Measurements from ENCODE around the gene RAD51B.
"Not testable (repeated sequence)": the region's sequence is repeated elsewhere in the genome, so short reads cannot be mapped to it uniquely, and the experiment has no call there.

The RAD51B gene

DNA sequence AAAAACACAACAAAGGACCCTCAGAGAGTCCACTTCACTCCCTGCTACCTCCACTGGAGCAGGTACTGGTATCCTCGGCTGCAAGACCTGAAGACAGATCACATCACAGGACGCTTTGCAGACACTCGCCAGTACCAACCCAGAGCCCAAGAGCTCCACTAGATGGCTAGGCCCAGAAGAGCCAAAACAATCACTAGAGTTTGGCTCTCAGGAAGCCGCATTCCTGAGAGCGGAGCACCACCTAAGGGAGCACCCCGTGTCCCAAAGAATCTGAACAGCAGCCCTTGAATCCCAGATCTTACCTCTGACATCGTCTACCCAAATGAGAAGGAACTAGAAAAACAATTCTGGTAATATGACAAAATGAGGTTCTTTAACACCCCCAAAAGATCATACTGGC lies 399.8 kb downstream of the RAD51B start:
- no peak for DNase-seq

DNA sequence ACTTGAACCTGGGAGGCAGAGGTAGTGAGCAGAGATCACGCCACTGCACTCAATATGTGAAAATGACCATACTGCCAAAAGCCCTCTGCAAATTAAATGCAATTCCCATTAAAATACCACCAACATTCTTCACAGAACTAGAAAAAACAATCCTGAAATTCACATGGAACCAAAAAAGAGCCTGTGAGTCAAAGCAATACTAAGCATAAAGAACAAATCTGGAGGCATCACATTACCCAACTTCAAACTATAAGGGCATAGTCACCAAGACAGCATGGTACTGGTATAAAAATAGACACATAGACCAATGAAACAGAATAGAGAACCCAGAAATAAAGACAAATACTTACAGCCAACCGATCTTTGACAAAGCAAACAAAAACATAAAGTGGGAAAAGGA lies 401.5 kb downstream of the RAD51B start:
- not testable (repeated sequence) for DNase-seq

DNA sequence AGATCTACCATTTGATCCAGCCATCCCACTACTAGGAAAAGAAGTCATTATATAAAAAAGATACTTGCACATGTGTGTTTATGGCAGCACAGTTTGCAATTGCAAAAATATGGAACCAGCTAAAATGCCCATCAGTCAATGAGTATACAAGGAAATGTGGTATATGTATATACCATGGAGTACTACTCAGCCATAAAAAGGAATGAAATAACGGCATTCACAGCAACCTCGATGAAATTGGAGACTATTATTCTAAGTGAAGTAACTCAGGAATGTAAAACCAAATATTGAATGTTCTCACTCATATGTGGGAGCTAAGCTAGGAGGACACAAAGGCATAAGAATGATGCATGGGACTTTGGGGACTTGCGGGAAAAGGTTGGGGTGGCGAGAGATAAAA lies 402.6 kb downstream of the RAD51B start:
- DNase-seq = no peak

DNA sequence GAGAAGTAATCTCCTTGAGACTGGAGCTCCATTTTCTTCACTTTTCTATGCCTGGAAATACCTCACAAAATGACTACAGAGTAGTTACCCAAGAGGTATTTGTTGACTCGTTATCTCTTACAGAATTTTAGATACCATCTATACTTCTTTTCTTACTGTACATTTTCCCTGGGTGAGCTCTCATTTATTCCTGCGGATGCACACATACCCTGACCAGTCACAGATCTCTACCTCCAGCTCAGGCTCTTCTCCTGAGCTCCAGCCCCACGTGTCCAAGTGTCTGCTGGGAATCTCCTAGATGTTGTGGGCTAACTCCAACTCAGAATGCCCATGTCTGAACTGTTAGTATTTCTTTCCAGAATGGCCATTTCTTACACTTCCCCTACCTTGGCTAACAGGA lies 403.1 kb downstream of the RAD51B start:
- no peak for DNase-seq

GRCh38 chr14:68223631-68224030 lies 404.1 kb downstream of the RAD51B start:
- no peak for DNase-seq

GRCh38 chr14:68225321-68225720 lies 405.7 kb downstream of the RAD51B start:
- no peak for DNase-seq

GRCh38 chr14:68226523-68226922 lies 406.9 kb downstream of the RAD51B start:
- no peak for DNase-seq

- no peak for DNase-seq
Measured at GRCh38 chr14:68228656-68229055, 409.1 kb downstream of the RAD51B start.

DNA sequence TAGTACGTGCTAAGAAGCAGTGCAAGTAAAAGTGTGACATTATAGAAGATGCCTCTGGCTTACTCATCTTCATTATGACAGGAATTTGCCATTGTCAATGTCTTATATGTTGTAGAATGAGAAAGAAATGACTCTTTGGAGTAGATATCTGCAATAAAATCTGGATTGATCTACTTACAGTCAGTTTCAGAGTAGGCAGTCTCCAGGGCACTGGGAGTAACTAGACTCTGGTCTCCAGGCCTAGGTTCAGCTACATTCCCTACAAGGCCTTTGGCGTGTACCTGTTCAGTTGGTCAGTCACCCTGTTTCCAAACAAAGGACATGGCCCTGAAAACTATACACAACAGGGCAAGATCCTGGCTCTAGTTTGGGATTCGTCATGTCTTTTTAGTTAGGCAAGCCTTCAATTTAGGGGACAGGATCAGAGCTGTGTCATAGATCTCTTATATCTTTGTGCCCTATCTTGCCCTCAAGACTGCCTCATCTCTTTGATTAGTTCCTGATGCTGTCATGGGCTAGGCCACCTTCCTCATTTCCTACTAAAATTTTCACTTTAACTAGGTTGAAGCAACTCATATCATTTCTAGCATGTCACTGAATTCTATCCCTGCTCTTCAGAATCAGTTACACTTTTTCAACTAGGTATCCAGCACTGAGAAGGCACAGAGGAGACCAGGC lies 410.0 kb downstream of the RAD51B start:
- DNase-seq = no peak

- no peak for DNase-seq
Measured at GRCh38 chr14:68230202-68230949, 410.8 kb downstream of the RAD51B start.

DNA sequence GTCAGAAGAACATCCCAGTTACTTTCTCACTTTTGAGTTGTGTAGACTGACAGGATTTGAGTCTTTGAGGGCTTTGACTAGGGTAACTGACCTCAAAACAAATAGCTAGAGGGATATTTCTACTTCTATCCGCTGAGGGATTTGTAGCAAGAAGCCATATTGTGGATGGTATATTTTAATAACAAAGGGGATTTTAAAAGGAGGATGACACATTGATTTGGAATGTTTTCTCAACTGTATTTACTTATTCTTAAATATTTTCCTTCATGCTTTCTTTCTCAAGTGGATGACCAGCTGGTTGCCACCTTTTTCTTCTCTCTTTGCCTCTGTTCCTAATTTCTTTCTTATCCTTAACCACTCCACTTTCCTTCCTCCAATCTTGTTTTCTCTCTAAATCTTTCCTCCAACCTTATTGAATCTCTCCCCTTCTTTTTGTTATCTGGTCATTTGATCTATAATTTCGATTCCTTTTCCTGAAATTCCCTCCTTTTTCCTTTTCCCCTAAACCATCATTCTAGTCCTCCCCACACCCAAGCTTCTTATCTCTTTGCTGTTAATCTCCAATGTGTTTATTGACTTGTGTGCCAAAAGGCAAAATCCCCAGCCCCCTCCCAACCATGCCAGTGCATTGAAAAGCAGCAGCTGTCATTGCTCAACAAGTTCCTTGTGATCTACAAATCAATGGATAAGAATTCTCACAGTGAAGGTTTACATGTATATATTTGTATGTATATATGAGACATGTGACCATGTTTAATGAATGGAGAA lies 411.6 kb downstream of the RAD51B start:
- DNase-seq = no peak

- DNase-seq = no peak
Measured at GRCh38 chr14:68231898-68232297, 412.3 kb downstream of the RAD51B start.

DNA sequence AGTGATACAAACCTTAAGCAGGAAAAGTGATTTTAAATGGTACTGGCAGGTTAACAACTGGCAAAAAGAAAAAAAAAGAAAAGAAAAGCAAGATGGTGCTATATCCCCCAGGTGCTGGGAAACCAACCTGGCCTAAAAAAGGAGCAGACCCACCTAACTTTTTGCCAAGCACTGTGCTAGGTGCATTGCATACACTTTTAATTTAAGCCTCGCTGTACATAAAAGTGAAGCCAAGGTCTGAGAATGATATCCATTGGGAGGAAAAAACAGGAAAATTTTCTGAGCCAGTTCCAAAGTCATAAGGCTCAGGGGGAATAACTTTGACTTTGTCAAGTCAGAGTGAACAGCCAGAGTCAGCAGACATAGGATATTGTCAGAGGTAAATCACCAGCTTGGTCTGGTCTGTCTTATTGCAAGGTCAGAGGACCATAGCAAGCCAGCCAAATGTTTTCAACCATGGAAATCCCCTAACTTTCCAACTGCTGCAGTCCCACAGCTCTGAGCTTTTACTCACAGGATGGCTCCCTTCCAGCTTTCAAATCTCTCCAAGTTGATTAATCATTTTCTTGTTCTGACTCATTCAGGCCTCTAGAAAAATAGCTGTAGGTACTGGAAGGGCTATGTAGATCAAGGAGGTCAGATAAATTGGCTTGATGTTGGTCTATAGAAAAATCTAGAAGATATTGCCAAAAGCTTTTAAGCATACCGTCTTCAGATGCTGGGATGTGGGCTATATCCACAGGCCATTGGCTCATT lies 412.9 kb downstream of the RAD51B start:
- DNase-seq = no peak

DNA sequence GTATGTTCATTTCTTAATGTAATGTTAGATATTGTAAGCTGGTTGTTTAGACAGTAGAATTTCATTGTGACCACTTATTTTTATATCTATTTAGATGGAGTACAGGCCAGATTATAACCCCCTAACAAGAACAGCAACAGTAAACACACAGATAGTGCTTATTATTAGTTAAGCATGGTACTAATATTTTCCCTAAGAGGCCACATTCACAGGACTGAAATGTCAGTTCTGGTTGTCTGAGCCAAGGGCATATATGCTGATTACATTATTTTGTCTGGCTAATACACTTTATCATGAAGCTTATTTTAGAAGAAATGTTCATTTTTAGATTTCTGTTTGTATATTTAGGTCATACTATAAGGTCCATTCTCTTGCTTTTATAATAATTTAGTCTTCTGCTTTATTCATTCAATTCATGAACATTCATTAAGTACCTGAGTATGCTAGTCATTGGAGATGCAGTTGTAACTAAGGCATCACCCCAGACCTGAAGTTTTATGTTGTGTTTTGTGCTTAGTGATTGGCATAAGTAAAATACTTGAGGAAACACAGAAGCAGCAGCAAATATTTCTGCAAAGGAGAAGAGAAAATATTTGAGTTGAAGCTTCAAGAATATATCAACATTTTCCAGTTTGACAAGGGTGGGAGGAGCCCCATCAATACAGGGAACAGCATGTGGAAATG lies 413.7 kb downstream of the RAD51B start:
- DNase-seq = no peak

- no peak for DNase-seq
Measured at GRCh38 chr14:68234101-68234905, 414.7 kb downstream of the RAD51B start.

- no peak for DNase-seq
Measured at GRCh38 chr14:68235011-68235410, 415.4 kb downstream of the RAD51B start.

- no peak for DNase-seq
Measured at GRCh38 chr14:68236582-68237458, 417.2 kb downstream of the RAD51B start.

DNA sequence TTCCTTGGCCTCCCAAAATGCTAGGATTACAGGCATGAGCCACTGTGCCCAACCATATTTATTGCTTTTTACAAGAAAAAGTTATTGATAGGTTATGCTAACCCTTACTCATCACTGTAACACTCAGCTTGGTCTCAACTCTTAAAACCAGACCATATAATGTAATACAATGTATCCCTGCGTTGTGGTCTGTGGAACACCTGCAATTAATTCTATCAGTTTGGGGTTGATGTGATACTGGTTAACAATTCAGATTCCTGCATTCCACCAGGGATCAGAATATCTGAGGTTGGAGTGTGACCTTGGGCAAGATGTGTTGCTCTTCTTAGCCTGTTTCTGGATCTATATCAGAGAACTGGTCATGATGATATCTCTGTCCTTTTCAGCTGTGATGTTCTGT lies 419.0 kb downstream of the RAD51B start:
- no peak for DNase-seq

DNA sequence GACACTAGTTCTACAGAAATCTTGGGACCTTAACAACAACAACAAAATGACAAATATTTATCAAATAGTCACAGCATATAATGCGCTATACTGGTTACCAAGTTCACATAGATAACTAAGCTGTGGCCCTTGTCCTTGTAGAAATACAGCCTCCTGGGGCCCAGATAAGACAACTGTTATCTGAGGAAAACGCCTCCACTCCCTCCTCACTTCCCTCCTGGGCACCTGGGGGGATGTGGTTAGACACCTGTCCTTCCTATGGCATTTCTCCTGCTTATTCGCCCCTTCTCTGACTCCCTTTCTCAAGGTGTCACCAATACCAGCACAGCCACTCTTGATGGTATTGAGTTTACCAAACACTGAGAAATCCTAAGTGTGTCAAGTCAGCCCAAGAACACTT lies 419.4 kb downstream of the RAD51B start:
- no peak for DNase-seq

- no peak for DNase-seq
Measured at GRCh38 chr14:68239988-68240771, 420.6 kb downstream of the RAD51B start.
